GM12874 (cell line): ENCODE results near the gene BPIFB2.

Experiments used
- TF ChIP-seq, protein P1 (sequence below): IDR thresholded peaks from 2 replicates; pipeline ENCODE4 v1.5.1; 2011; ENCODE audit warnings: low read depth, mild to moderate bottlenecking, control low read depth, low read length, moderate library complexity; ENCODE audit not compliant: insufficient read depth

Gene BPIFB2, protein sequence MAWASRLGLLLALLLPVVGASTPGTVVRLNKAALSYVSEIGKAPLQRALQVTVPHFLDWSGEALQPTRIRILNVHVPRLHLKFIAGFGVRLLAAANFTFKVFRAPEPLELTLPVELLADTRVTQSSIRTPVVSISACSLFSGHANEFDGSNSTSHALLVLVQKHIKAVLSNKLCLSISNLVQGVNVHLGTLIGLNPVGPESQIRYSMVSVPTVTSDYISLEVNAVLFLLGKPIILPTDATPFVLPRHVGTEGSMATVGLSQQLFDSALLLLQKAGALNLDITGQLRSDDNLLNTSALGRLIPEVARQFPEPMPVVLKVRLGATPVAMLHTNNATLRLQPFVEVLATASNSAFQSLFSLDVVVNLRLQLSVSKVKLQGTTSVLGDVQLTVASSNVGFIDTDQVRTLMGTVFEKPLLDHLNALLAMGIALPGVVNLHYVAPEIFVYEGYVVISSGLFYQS

GRCh38 chr20:33007376-33008335, at the start of gene BPIFB2:
TSS of gene BPIFB2 (plus strand) at chr20:33007704. CDS start at chr20:33008575, 871 bp downstream.
- TF ChIP-seq, protein P1, sequence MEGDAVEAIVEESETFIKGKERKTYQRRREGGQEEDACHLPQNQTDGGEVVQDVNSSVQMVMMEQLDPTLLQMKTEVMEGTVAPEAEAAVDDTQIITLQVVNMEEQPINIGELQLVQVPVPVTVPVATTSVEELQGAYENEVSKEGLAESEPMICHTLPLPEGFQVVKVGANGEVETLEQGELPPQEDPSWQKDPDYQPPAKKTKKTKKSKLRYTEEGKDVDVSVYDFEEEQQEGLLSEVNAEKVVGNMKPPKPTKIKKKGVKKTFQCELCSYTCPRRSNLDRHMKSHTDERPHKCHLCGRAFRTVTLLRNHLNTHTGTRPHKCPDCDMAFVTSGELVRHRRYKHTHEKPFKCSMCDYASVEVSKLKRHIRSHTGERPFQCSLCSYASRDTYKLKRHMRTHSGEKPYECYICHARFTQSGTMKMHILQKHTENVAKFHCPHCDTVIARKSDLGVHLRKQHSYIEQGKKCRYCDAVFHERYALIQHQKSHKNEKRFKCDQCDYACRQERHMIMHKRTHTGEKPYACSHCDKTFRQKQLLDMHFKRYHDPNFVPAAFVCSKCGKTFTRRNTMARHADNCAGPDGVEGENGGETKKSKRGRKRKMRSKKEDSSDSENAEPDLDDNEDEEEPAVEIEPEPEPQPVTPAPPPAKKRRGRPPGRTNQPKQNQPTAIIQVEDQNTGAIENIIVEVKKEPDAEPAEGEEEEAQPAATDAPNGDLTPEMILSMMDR = no peak

- TF ChIP-seq, protein P1 = no peak
Observed at GRCh38 chr20:32958574-32958973, 48.9 kb upstream of the BPIFB2 start.

GRCh38 chr20:32959351-32960221, 47.9 kb upstream of the BPIFB2 start:
- TF ChIP-seq, protein P1 = no peak

DNA sequence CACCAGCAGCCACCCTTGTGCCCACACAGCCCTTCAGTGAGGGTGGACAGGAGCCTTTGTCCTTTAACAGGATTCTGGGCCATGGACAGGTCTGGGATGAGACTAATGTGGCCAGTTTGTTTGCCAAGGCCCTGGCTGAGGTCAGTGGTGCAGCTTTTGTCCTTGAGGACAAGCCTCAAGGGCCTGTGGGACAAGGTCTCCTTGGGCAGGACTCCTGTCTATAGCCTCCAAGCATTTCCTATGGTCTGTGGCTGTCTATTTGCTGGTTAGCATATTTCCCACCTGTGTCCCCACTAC, 47.3 kb upstream of the BPIFB2 start:
- TF ChIP-seq, protein P1 = no peak

DNA sequence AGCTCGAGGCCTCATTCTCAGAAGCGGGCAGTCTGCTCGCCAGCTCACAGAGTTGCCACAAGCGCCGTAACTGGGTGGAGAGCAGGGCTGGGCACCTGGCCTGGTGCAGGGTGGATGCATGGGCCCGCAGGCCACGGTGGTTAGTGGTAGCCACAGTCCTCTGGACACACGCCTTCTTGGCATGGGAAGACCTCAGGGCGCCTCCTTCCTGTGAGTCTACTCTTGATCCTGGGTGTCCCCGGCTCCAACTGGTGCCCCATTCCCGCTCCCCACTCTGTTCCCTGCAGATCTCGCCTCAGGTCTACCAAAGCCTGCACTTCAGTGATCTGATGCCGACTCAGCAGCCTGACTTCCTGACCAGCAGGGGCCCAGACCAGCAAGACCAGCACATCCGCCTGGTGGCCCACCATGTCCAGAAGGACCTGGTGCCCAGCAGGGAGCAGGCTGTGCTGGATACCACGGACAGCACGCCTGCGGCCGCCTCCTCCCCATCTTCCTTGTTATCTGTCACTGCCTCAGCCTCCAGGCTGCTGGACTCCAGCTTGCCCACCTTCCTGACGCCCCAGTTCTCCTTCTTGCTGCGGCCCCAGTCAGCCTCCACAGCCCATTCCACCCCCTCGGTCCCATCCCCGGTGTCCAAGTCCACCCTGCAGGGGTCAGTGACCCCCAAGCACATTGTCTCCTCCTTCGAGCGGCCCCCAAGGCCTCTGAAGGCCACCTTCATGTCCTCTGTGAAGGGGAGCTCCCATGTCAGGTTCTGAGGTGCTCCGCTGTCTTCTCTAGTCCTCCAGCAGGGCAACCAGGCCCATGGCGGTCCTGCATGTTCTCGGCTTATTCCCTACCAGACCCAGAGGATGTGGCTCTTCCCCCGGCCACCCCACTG, 46.4 kb upstream of the BPIFB2 start:
- TF ChIP-seq, protein P1 = no peak

GRCh38 chr20:32962053-32962452, 45.5 kb upstream of the BPIFB2 start:
- TF ChIP-seq, protein P1 = no peak
